ACHN (cell line): ENCODE data around the gene CTSL.
A peak's percentile ranks its signal among the peaks of the same experiment; 100 is the strongest.
"Not testable (repeated sequence)": the region's sequence is repeated elsewhere in the genome, so short reads cannot be mapped to it uniquely, and the experiment has no call there.

Source experiments
- DNase-seq: peaks from one replicate; pipeline ENCODE4 v3.0.0-alpha.2; 2015
- in situ Hi-C: cut with HindIII; loops from 2 replicates; pipeline ENCODE4 v1.10.0; 2017; ENCODE audit warnings: low sequenced_read_pairs, low pct_ligation_motif_present, low pct_unique_long_range_greater_than_20kb

The CTSL gene

GRCh38 chr9:87746186-87746585 is 20.3 kb downstream of the CTSL start:
- in situ Hi-C loops, result no loop called here
- DNase-seq, result no peak

DNA sequence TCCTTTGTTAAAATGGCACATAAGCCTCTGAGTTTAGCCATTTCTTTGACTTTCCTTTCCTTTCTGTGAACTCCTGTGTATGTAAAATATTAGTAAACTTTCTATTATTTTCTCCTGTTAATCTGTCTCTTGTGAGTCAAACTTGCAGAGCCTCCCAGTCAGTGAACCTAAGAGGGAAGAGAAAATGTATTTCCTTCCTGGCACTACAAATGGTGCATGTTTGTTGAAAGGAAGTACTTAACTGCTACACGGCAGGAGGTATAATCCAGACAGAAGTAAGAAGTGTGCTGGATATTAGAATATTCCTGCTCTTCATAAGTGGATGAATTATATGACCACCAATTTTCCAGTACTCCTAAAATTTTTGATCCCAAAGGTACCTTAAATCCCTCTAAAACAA is 23.0 kb downstream of the CTSL start:
- no peak for DNase-seq
- in situ Hi-C loops, result no loop called here

DNA sequence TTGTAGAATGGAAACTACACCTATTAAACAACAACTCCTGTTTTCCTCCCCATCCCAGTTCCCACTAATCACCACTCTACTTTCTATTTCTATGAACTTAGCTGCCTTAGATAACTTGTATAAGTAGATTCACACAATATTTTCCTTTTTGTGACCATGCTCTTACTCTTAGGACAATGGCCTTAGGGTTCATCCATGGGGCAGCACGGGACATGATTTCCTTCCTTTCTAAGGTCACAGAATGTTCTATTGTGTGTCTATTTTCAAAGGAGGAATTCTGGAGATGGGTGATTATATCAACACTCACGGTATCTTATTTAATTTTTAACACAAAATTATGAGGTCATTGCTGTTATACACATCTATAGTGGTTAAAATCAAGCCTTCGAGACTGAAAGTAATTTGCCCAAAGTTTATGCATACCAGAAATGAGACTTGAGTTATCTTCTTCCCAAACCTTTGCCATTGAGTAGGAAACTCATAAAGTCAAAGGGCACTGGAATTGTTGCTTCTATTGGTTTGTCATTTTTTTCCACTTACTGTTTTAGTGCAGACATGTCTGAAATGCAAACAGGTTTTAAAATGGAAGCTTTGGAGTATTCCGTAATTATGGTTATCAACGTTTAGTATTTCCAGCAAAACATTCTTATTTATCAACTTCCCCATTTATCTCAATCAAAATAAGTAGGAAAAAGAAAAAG is 23.6 kb downstream of the CTSL start:
- in situ Hi-C loops, result no loop called here
- no peak for DNase-seq

GRCh38 chr9:87750726-87751125 is 24.8 kb downstream of the CTSL start:
- in situ Hi-C loops, result no loop called here
- DNase-seq, result no peak

GRCh38 chr9:87751423-87751822 is 25.5 kb downstream of the CTSL start:
- in situ Hi-C loops, result no loop called here
- peak; percentile 70 for DNase-seq

DNA sequence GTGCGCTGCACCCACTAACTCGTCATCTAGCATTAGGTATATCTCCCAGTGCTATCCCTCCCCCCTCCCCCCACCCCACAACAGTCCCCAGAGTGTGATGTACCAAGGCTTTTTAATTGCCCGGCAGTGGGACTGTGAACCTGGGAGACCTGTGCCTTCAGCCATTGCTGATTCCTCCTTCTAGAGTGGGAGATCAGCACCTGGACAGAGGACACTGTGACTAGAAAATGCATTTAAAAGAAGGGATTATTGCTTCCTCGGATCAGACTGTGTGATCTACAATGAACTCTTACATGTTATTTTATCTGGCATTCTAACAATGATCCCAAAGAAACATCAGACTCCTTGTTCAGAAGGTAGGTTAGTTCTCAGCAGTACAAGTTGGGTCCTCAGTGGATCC is 25.9 kb downstream of the CTSL start:
- DNase-seq, result peak; percentile 25
- in situ Hi-C loops, result no loop called here

GRCh38 chr9:87753313-87753712 is 27.4 kb downstream of the CTSL start:
- in situ Hi-C loops, result no loop called here
- no peak for DNase-seq

DNA sequence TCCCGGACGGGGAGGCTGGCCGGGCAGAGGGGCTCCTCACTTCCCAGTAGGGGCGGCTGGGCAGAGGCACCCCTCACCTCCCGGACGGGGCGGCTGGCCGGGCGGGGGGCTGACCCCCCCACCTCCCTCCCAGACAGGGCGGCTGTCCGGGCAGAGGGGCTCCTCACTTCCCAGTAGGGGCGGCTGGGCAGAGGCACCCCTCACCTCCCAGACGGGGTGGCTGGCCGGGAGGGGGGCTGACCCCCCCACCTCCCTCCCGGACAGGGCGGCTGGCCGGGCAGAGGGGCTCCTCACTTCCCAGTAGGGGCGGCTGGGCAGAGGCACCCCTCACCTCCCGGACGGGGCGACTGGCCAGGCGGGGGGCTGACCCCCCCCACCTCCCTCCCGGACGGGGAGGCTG is 32.4 kb downstream of the CTSL start:
- DNase-seq, in situ Hi-C loops: not testable (repeated sequence)

GRCh38 chr9:87759980-87760379 is 34.1 kb downstream of the CTSL start:
- in situ Hi-C loops, DNase-seq: not testable (repeated sequence)

- DNase-seq, result no peak
- in situ Hi-C loops, result no loop called here
Measured at GRCh38 chr9:87760529-87760928, 34.6 kb downstream of the CTSL start.

DNA sequence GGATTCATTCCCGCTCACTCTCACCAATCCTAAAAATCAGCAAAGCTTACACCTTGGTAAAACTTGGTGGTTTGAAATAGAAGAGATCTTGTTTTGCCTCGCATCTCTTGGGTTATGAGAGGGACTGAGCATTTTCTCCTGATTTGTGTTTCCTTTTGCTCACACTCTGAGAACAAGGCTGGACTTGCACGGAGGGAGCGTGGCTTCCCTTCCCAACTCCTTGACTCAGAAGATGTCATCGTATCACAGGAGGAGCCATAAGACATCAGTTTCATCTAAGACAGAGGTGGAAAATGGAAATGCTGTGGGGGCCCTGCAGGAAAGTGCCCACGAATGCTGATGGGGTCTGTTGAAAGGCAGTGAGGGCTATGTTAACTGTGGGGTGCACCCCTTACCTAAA is 37.4 kb downstream of the CTSL start:
- in situ Hi-C loops, result no loop called here
- no peak for DNase-seq

DNA sequence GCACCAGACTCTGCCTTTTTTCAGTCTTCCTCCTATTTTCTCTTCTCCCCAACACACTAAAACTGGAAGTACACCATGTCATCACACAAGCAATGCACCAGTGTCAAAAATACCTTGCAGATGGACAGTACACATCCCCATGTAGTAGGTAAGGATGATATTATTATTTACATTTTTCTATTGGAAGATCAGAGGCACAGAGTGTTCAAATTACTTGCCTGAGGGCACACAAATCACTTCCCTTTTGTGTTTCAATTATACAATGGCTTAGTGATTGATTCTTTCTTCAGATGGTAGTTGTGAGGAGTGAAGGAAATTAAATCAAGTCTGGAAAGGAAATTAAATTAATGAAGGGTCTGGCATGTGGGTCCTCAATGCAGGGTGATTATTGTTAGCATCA is 39.6 kb downstream of the CTSL start:
- DNase-seq, result no peak
- in situ Hi-C loops, result no loop called here

GRCh38 chr9:87766697-87767096 is 40.8 kb downstream of the CTSL start:
- in situ Hi-C loops, result no loop called here

DNA sequence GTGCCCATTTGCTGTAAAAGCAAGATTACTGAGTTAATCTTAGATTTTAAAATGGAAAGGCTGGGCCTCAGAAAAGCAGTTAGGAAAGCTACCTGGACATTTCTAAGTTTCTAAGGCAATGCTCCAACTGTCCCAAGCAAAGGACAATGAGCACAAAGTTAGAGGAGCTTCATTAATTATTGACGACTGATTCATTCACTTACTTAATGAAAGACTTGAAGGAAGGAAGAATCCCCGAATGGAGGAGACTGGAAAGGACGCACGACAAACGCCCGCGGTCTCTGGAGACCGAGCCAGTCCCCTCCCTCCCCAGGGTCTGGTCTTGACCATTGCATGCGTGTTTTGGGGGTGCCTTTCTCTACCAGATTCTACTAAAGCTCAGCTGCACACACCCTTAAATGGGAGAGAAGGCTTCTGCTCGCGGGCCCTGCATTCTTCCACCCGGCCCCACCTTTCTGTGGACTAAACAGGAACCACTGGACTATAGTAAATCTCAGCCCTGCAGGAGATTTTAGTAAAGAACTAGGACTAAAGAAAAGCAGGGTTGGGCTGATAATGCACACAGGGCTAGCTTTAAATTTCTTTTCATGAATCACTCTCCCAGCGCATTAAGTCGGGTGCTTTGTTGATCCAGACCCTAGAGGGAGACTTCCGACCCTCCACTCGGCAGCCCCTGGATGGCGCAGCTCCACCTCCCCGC is 44.8 kb downstream of the CTSL start:
- in situ Hi-C loops, result no loop called here
- peak; percentile 36 for DNase-seq

More at GRCh38 chr9:87766697-87767096, 40.8 kb downstream of the CTSL start:
- DNase-seq, result no peak

GRCh38 chr9:87771316-87772006 is 45.5 kb downstream of the CTSL start:
- peak; percentile 35 for DNase-seq
- in situ Hi-C loops, result no loop called here

- DNase-seq, result no peak
- in situ Hi-C loops, result no loop called here
Measured at GRCh38 chr9:87776481-87777379, 50.8 kb downstream of the CTSL start.

DNA sequence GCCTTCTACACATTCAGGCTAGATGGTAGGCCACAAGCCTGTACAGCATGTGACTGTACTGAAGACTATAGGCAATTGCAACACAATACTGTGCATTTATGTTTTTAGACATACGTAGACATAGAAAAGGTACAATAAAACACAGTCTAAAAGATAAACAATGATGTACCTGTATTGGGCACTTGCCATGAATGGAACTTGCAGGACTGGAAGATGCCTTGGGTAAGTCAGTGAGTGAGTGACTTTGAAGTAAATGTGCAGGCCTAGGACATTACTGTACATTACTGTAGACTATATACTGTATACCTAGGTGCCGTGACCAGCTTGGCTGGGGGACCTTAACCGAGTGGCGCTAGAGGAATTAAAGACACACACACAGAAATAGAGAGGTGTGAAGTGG is 53.1 kb downstream of the CTSL start:
- in situ Hi-C loops, result no loop called here
- DNase-seq, result no peak
